CD1c-positive myeloid dendritic cell (primary cell): ENCODE data around the gene GRAMD4.

Experiments used
- DNase-seq: peaks from one replicate; pipeline ENCODE4 v3.0.0-alpha.2; 2016; ENCODE audit errors: extremely low spot score

GRAMD4 gene

DNA sequence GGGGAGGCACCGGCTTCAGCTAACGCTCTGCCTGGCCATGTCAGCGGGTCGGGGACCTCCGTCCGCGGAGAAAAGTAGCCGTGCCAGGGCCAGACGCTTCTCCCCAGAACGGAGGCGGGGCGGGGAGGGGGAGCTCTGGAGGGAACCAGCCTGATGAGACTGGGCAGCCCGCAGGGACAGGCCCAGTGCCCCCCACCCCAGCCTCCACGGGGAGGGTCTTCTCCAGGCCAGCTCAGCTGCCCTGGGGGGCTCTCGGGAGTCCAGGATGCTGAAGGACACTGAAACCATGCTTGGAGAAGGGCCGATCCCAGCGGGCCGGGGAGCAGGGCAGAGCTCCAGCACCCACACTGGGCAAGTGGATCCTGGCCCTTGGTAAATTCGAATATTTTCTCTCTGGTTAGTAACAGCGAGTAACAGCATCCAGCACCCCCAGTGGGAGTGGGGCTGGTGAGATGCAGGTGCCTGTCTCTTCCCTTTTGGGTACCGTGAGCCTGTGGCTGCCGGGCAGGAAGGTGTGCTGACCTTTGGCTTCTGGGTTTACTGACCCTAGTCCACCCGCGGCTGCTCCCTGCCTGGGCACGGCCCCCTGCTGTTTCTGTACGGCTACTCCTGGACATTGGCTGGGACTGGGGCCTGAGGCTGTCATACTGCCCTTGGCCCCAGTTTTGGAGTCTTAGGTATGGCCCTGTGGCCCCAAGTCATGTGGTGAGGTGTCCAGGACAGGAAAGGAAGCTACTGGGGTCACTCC lies 35.8 kb downstream of the GRAMD4 start:
- DNase-seq: no peak

DNA sequence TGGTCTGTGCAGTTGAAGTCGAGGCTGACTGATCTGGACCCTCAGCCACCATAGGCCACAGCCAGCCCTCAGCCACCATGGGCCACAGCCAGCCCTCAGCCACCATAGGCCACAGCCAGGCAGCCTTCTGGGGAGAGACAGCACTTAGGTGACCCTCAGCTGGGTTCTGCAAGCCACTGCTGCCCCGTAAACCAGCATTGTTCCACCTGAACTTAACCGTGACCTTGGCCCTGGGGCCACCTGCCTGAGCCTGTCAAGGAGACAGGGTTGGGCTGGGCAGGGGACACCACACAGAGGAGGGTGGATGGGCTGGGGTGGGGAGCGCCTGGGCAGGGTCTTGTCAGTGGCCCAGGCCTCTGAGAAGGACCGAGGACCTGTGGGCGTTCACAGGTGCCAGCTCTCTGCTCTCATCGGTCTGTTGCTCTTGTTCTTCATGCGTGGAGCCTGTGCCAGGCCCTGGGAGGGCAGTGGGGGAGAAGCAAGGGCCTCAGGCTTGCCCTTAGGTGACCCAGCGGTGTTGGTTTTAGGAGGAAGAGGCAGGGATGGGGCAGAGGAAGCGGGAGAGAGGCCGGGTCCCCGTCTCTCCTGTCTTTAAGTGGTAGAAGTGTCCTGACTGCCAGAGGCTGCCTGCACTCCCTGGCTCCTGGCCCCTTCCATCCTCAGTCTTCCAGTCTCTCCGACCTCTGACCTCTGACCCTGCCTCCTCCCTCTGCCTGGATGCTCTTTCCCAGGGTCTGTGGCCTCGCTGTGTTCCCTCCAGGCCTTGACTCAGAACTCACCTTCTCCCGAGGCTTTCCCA lies 36.9 kb downstream of the GRAMD4 start:
- no peak for DNase-seq

DNA sequence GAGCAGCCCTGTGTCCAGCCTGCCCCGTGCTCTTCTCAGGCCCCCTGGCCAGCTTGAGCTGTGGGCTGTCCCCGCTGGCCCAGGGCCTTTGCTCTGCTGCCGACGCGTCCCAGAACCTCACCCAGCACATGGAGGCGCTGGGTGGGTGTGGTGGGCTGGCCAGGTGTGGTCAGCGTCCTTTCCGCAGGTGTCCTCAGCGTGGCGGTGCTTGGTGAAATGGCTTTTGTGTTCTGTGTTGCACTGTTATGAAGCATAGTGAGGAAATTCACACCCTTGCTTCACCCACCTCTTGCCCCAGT lies 37.4 kb downstream of the GRAMD4 start:
- no peak for DNase-seq

GRCh38 chr22:46657996-46658947 lies 38.1 kb downstream of the GRAMD4 start:
- no peak for DNase-seq

DNA sequence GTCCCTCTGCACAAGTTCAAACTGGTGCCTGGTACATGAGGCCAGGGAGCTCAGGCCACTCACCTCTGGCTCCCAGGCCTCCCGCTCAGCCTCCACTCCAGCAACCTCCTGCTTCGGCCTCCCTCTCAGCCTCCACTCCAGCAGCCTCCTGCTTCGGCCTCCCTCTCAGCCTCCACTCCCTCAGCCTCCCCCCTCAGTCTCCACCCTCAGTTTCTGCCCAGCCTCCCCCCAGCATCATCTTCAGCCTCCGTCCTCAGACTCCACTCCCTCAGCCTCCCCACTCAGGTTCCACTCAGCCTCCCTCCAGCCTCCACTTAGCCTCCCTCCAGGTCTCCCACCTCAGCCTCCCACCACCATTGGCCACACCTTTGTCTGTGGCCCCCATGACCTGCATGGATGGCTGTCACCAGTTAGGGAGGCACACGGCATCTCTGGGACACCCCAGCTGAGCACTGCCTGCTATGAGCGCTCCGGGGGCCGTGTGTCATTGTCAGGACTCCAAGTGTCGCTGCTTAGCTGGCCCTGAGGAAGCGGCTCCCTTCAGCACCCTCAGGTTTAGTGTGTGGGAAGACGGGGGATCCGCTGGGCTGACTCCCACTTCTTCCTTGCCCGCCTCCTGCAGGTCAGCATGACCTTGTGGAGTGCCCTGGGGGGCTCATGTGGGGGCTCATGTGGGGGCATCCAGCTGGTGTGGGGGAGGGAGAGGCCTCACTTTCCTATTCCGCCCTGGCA lies 39.0 kb downstream of the GRAMD4 start:
- no peak for DNase-seq

DNA sequence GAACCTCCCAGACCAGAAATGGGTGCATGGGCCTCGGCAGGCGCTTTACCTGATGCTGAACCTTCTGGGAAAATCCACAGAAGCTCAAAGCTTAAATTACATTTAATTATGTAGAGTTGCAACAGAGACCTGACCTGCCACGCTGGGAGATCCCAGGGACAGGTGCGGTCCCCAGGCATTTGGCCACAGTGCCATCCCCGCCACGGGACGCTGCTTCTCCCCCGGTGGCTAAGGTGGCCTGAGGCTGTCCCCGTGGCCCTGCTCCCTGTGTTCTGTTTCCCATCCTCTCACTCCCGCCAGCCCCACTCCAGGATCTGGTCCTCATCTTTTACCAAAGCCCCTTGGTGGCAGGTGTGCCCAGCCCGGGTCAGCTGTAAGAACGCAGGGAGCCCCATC lies 39.6 kb downstream of the GRAMD4 start:
- DNase-seq: no peak

DNA sequence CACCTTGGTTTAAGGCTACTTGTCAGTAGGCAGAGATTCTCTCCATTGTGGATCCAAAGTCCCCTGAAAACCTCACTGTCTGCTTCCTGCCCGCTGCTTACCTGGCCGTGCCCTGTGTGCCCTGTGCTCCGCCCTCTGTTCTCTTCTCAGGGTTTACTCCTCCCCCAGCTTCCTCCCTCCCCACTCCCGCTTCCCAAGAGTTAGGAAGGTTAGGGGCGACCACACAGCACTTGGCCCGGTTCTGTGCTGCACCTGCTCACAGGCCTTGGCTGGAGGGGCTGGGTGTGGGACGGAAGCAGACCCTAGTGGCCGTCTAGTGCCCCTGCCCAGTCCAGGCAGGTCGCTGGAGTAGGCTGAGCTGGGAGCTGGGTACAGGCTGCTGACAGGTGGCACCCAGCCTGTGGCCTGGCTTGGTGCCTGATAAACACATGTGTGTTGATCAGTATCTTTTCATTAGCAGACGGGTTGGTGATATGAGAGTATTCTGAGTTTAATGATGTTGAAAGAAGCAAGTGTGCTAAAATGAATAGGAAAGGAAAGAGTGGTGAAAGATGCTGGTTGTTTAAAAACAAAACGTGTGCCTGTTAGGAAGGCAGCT lies 40.5 kb downstream of the GRAMD4 start:
- no peak for DNase-seq

DNA sequence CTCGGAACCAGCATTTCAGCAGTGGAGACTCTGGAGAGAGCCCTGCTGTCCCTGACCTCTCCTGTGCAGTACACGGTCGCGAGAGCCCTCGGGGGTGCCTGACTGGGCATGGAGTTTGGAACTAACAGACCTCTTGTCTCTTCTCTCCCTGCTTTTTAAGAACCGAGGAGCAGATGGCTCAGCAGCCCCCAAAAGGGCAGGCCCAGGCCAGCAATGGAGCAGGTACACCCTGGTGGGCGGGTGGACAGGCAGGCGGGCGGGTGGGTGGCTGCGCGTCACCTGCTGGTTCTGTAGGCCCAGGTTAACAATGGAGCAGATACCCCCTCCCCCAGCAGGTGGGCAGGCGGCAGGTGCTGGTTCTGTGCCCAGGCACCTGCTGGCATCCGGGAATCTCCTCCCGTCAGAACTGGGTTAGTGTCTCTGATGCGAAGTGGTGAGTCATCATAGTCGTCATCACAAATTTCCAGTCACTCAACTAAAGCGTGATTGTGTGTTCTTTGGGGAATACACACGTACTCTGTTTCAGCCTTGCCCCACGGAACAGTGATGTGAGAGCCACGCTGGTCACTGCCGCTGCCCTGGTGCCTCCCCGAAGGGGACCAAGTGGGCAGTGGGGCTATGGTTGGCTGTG lies 41.1 kb downstream of the GRAMD4 start:
- no peak for DNase-seq

DNA sequence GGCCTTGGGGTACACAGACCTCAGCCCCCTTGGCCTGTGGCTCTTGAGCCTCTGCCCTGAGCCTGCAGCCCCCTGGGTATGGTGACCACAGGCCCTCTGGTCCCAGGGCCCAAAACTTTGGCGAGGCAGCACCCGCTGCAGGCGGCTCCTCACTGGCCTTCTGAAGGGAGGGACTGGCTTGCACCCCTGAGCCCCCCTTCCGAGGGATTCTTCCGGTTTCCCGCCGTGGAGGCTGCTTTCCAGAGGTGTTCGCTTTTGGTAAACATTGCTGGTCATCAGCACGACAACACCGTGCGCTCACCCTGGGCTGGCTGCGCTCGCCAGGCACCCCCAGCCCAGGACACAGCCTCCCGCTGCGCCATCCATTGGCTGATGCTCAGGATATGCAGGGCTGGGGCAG lies 42.0 kb downstream of the GRAMD4 start:
- DNase-seq: no peak

DNA sequence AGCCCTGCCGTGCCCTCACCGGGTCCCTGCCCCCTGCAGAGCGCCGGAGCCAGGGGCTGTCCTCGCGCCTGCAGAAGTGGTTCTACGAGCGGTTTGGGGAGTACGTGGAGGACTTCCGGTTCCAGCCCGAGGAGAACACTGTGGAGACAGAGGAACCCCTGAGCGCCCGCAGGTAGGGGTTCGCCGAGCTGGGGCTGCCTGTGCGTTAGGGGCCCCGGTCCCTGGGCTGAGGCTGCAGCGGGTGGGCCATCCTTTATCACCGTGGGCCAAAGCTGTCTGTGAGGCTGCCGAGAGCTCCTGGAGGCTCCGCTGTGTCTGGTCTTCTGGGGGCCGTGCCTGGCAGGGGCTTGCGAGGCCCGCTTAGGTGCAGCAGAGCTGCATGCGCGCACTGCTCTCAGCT lies 42.8 kb downstream of the GRAMD4 start:
- DNase-seq: no peak

DNA sequence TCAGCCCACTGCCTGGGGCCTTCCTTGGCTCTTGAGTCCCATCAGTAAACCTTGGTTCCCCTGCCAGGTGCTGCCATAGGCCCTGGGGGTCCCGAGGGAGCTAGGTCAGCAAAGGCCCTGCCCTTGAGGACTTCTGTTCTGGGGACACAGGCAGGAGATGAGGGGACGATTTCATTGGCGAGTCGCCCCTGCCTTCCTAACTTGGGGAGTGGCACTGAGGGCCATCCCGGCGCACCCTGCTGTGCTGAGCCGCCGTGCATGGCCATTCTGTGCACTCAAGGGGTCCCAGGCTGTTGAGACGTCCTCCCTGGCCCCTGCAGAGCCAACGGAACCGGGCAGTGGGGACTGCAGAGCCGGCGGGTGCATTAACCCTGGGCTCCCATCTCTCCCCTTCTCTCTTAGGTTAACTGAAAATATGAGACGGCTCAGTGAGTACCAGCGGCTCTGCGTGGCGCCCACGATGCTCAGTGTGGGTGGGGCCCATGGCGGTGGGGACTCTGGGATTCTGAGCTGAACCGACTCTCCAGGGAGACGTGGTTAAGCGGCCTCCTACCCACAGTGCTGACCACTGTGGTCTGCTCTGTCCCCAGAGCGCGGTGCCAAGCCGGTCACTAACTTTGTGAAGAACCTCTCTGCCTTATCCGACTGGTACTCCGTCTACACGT lies 43.4 kb downstream of the GRAMD4 start:
- no peak for DNase-seq

DNA sequence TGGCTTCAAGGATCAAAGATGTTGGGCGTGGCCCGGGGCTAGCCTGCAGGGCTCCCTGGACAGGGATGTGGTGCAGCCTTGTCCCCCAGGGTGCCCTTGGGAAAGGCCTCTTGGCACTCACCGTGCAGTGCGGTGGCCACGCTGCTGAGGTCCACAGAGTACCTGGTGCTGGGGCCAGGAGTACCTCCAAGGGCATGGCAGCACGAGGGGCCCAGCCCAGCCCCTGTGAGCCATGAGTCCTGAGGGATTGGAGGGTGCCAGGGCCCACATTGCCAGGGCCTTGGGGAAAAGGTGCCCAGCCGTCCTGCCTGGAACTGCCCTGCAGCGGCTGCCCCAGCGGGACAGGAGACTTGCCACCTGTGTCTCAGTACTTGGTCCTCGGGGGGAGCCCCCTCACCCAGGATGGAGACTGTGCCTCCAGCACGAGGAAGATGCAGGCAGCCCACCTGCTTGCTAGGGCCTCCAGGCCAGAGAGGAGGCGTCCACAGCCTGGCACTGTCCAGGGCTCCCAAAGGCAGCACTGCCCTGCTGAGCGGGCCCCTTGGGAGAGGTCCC lies 44.2 kb downstream of the GRAMD4 start:
- DNase-seq: no peak

DNA sequence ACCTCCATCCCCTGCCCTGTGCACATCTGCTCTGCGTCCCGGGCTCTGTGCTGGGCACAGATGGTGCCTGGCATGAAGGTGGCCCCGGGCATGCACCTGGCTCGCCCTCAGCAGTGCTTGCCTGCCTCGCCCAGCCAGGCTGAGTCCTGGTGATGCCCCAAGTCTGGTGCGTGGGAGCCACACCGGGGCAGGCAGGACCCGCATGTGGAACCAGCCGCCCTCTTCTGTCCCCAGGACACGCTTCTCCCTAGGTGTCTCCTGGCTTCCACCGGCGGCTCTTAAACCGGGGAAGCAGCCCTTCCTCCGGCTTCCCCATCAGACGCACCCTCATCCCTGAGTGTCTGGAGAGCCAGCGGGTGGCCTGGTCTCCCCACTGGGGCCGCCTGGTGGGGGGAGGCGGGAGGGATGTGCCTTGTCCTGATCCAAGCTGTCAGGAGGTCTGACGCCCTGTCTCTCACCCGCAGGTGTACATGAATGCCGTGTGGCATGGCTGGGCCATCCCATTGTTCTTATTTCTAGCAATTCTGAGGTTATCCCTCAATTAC lies 45.0 kb downstream of the GRAMD4 start:
- DNase-seq: no peak

- no peak for DNase-seq
Observed at GRCh38 chr22:46665751-46666280, 45.6 kb downstream of the GRAMD4 start.

GRCh38 chr22:46666577-46667244 lies 46.5 kb downstream of the GRAMD4 start:
- DNase-seq: no peak

DNA sequence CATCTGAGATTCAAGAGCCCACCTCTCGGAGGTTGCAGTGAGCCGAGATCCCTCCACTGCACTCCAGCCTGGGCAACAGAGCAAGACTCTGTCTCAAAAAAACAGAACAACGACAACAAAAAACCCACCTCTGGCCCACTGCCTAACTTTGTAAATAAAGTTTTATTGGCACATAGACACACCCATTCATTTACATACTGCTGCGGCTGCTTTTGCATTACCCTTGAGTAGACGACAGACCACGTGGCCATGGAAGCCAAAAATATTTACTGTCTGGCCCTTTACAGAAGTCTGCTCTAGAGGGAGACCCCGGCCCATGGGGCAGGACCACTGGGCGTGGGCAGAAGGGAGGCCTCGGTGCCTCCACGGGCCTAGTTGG lies 47.0 kb downstream of the GRAMD4 start:
- DNase-seq: no peak

DNA sequence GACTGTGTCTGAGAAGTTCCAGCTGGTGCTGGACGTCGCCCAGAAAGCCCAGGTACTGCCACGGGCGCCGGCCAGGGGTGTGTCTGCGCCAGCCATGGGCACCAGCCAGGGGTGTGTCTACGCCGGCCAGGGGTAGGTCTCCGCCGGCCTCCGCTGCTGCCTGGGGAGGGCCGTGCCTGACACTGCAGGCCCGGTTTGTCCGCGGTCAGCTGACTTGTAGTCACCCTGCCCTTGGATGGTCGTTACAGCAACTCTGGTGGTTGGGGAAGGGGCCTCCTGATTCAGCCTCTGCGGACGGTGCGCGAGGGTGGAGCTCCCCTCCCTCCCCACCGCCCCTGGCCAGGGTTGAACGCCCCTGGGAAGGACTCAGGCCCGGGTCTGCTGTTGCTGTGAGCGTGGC lies 47.9 kb downstream of the GRAMD4 start:
- no peak for DNase-seq

GRCh38 chr22:46669201-46669600 lies 49.0 kb downstream of the GRAMD4 start:
- DNase-seq: no peak
